Endothelial cell of umbilical vein (primary cell): ENCODE data around the gene HERC6.

Source experiments
- CTCF ChIP-seq, 2 donors: IDR thresholded peaks; 1 replicate in 1 of 2; 2 replicates in 1 of 2; pipeline ENCODE4 v1.5.1; 2011; ENCODE audit warnings: low read length in 2 of 2, mild to moderate bottlenecking in 2 of 2, moderate library complexity in 2 of 2, control low read depth in 1 of 2, inconsistent platforms in 1 of 2, low read depth in 1 of 2; ENCODE audit not compliant: insufficient read depth in 1 of 2; ENCODE audit errors: extremely low read depth in 1 of 2
- FOS ChIP-seq: IDR thresholded peaks from 2 replicates; pipeline ENCODE4 v1.6.1; 2011; ENCODE audit warnings: mild to moderate bottlenecking, low read length, moderate library complexity, borderline replicate concordance; ENCODE audit not compliant: insufficient read depth
- POLR2A ChIP-seq: IDR thresholded peaks from 2 replicates; pipeline ENCODE4 v1.6.1; 2012; ENCODE audit warnings: low read depth, mild to moderate bottlenecking, control low read depth, low read length

DNA sequence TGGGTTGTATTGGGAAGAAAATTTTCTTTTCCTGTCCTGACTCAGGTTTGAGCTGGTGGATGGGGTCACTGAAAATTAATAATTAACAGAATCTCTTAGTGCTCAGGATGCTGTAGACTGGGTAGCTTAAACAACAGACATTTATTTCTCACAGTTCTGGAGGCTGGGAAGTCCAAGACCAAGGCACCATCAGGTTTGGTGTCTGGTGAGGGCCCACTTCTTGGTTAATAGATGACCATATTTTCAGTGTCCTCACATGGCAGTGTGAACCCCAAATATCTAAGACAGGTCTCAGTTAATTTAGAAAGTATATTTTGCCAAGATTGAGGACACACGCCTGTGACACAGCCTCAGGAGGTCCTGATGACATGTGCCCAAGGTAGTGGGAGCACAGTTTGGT lies 31.1 kb downstream of the HERC6 start:
- TF ChIP-seq CTCF (IDR thresholded peaks at IDR 0.05; ENCODE audit: extremely low read depth in 1 of 2, insufficient read depth in 1 of 2, low read depth in 1 of 2, low read length in 2 of 2) (no peak), POLR2A (no peak), FOS (no peak)
